GM12872 (cell line): Measurements from ENCODE around the gene SCGB1C1.

Experiments used
- CTCF ChIP-seq: IDR thresholded peaks from 3 replicates; pipeline ENCODE4 v1.5.1; 2011; ENCODE audit warnings: low read depth, mild to moderate bottlenecking, low read length, moderate library complexity; ENCODE audit not compliant: insufficient read depth

SCGB1C1 gene

GRCh38 chr11:225734-226453 lies 33.0 kb downstream of the SCGB1C1 start:
- TF ChIP-seq CTCF, result no peak

- TF ChIP-seq CTCF, result no peak
Measured at GRCh38 chr11:227824-228379, 35.0 kb downstream of the SCGB1C1 start.

- TF ChIP-seq CTCF, result no peak
Measured at GRCh38 chr11:230431-230830, 37.6 kb downstream of the SCGB1C1 start.

- TF ChIP-seq CTCF, result no peak
Measured at GRCh38 chr11:232783-233565, 40.1 kb downstream of the SCGB1C1 start.

- no peak for TF ChIP-seq CTCF
Measured at GRCh38 chr11:235180-235579, 42.3 kb downstream of the SCGB1C1 start.

- no peak for TF ChIP-seq CTCF
Measured at GRCh38 chr11:235609-235996, 42.7 kb downstream of the SCGB1C1 start.

GRCh38 chr11:235997-236773 lies 43.3 kb downstream of the SCGB1C1 start, which contains the start of gene SIRT3:
SIRT3 (minus strand) TSS chr11:236342; CDS start chr11:236328, 14 bp downstream.
- TF ChIP-seq CTCF, result no peak
